Natural killer cell (primary cell): ENCODE measurements around the gene RIMBP2. TPM values are rescaled to one million over a fixed set of nuclear protein-coding genes. Genes with fewer than 3 reads are reported as not detected.
A peak's percentile ranks its signal among the peaks of the same experiment; 100 is the strongest.
"Not testable (repeated sequence)": the region's sequence is repeated elsewhere in the genome, so short reads cannot be mapped to it uniquely, and the experiment has no call there.

ENCODE experiments used
- ATAC-seq, 3 donors: fragments of 150-1000 bp in 2 of 3; fragments of 200-7000 bp in 1 of 3; cut with Tn5 transposase; 1 replicate in 1 of 3; 2 replicates in 2 of 3; pipeline ENCODE4 v1.10.0; 2021; ENCODE audit warnings: mild to moderate bottlenecking in 2 of 3, moderate library complexity in 2 of 3
- DNase-seq, 2 donors: peaks; one replicate each; pipeline versions ENCODE4 v3.0.0 to v3.0.0-alpha.2; 2013 to 2021; ENCODE audit warnings: mixed read lengths in 1 of 2
- H3K27ac ChIP-seq: one replicate; pipeline ENCODE4 v1.5.1; 2013; ENCODE audit warnings: mild to moderate bottlenecking, low read length
- H3K27me3 ChIP-seq: one replicate; pipeline ENCODE4 v1.6.1; 2013; ENCODE audit warnings: low read length; ENCODE audit not compliant: control insufficient read depth, insufficient read depth
- H3K36me3 ChIP-seq: one replicate; pipeline ENCODE4 v1.6.1; 2013; ENCODE audit warnings: low read length; ENCODE audit not compliant: control insufficient read depth, insufficient read depth
- H3K4me1 ChIP-seq: one replicate; pipeline ENCODE4 v1.6.1; 2013; ENCODE audit warnings: low read length; ENCODE audit not compliant: control insufficient read depth, insufficient read depth
- H3K4me3 ChIP-seq: one replicate; pipeline ENCODE4 v1.5.1; 2013; ENCODE audit warnings: low read length
- H3K9me3 ChIP-seq: one replicate; pipeline ENCODE4 v1.6.1; 2013; ENCODE audit warnings: low read length; ENCODE audit not compliant: control insufficient read depth, insufficient read depth
- H3K27ac Mint-ChIP-seq, 2 donors: one replicate each; pipeline ENCODE4 v1.8.0; 2022; ENCODE audit warnings: mild to moderate bottlenecking in 2 of 2, mixed read lengths in 2 of 2, moderate library complexity in 1 of 2
- H3K27me3 Mint-ChIP-seq, 2 donors: one replicate each; pipeline ENCODE4 v1.8.0; 2022; ENCODE audit warnings: low read depth in 2 of 2, mixed read lengths in 2 of 2
- H3K36me3 Mint-ChIP-seq: one replicate; pipeline ENCODE4 v1.8.0; 2022; ENCODE audit warnings: mixed read lengths
- H3K4me1 Mint-ChIP-seq, 2 donors: one replicate each; pipeline ENCODE4 v1.8.0; 2022; ENCODE audit warnings: mixed read lengths in 2 of 2
- H3K4me3 Mint-ChIP-seq: one replicate; pipeline ENCODE4 v1.8.0; 2022; ENCODE audit warnings: mild to moderate bottlenecking, moderate library complexity, mixed read lengths
- H3K9me3 Mint-ChIP-seq, 2 donors: one replicate each; pipeline ENCODE4 v1.8.0; 2022; ENCODE audit warnings: mixed read lengths in 2 of 2
- WGBS: methylation state at CpG from one replicate; pipeline ENCODE4 v1.1.7; 2013; ENCODE audit warnings: missing lambda C conversion rate; ENCODE audit not compliant: insufficient coverage; 5-methylcytosine and 5-hydroxymethylcytosine counted together
- intact Hi-C: fragments of 100-400 bp; cut with micrococcal nuclease; formaldehyde crosslinking; loops from one replicate; pipeline ENCODE4 v1.14.2; 2022
- total RNA-seq, 4 donors: library from RNA; stranded (reverse); fragments of 120-200 nt in 1 of 4; gene quantifications; one replicate each; pipeline versions ENCODE4 v1.2.3 to v1.2.4, GENCODE V29; 2013 to 2022
- TF ChIP-seq, protein P1 (sequence below): fragments of 200-600 bp; IDR thresholded peaks from one replicate; pipeline ENCODE4 v1.8.0; 2022; ENCODE audit warnings: antibody characterized with exemption

Gene RIMBP2
- total RNA-seq, 3 donors from 2014 or later (not counting 1 experiment from before 2014, with no cell fraction given) = not detected

DNA sequence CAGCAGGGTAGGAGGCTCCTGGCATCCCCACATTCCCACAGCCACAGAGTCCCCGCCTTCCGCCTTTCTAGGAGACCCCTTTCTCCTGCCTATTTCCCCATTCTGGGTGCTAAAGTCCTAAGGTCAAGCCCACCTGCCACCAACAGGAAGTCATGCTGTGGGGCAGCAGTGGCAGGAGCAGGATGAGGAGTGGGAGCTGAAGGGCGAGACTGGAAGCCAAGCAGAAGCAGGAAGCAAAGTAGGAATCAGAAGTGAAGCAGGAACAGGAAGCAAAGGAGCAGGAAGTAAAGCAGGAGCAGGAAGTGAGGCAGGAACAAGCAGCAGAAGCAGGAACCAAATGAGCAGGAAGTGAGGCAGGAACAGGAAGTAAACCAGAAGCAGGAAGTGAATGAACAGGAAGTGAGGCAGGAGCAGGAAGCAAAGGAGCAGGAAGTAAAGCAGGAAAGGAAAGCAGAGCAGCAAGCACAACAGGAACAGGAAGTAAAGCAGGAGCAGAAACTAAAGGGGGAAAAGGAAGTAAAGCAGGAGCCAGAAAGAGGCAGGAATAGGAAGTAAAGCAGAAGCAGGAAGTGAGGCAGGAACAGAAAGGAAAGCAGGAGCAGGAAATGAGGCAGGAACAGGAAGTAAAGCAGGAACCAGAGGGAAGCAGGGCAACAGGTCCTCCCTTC is 38.3 kb upstream of the RIMBP2 start:
- intact Hi-C loops = no loop called here
- Mint-ChIP-seq H3K9me3 (peaks cover 5 to 6% of the 10 kb centered on the region in 2 donors), H3K4me3 (peak overlapping the region; percentile 29), H3K36me3 (peaks cover 8% of the 10 kb centered on the region), H3K27me3 (peaks cover 0 to 6% of the 10 kb centered on the region in 2 donors), H3K27ac (peak overlapping the region; percentile 79 to 80), H3K4me1 (peaks cover 8 to 17% of the 10 kb centered on the region in 2 donors)
- Histone ChIP-seq H3K27me3 (no peaks in the 10 kb centered on the region), H3K4me1 (peaks cover 12% of the 10 kb centered on the region), H3K27ac (peak overlapping the region; percentile 65), H3K36me3 (no peaks in the 10 kb centered on the region), H3K9me3 (peaks cover 18% of the 10 kb centered on the region), H3K4me3 (no peak overlapping the region)
- TF ChIP-seq, protein P1, sequence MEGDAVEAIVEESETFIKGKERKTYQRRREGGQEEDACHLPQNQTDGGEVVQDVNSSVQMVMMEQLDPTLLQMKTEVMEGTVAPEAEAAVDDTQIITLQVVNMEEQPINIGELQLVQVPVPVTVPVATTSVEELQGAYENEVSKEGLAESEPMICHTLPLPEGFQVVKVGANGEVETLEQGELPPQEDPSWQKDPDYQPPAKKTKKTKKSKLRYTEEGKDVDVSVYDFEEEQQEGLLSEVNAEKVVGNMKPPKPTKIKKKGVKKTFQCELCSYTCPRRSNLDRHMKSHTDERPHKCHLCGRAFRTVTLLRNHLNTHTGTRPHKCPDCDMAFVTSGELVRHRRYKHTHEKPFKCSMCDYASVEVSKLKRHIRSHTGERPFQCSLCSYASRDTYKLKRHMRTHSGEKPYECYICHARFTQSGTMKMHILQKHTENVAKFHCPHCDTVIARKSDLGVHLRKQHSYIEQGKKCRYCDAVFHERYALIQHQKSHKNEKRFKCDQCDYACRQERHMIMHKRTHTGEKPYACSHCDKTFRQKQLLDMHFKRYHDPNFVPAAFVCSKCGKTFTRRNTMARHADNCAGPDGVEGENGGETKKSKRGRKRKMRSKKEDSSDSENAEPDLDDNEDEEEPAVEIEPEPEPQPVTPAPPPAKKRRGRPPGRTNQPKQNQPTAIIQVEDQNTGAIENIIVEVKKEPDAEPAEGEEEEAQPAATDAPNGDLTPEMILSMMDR = no peak
- DNase-seq (peak in 1 of 2 donors; percentile 22), ATAC-seq (no peak)
- WGBS = 94% methylated on average over 3 of the region's 3 CpGs

DNA sequence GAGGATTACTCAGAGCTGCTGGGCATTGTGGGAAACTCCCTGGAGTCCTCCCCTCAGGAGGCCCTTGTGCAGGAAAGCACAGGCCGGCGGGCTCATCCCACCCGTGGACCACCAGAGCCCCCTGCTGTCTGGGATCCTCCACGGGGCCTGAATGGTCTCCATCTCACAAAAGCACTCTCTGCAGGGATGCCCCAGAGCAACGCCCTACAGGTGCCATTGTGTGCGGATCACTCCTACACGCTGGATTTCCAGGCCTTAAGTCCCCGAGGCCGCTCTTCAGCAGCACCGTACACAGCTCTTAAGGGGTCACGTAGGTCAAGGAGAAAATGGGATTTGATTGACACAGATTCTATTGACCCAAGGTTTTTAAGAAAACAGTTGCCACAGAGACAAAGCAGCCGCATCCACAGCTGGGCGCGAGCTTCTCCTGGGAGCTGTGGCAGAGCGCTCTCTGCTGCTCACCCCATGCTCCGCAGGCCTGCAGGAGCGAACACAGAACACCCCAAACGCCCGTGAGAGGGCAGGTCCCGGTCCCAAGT is 36.7 kb upstream of the RIMBP2 start:
- Mint-ChIP-seq H3K27me3 (peaks cover 6 to 12% of the 10 kb centered on the region in 2 donors), H3K27ac (no peak overlapping the region), H3K36me3 (peaks cover 8% of the 10 kb centered on the region), H3K4me3 (no peak overlapping the region), H3K9me3 (peaks cover 5 to 6% of the 10 kb centered on the region in 2 donors), H3K4me1 (peaks cover 12 to 23% of the 10 kb centered on the region in 2 donors)
- TF ChIP-seq, protein P1 = no peak
- Histone ChIP-seq H3K4me3 (no peak overlapping the region), H3K4me1 (peaks cover 16% of the 10 kb centered on the region), H3K27ac (no peak overlapping the region), H3K36me3 (no peaks in the 10 kb centered on the region), H3K9me3 (peaks cover 18% of the 10 kb centered on the region), H3K27me3 (no peaks in the 10 kb centered on the region)
- no peak for DNase-seq
- peak in 1 of 3 donors; percentile 8 for ATAC-seq
- intact Hi-C loops = no loop called here
- 92% methylated on average over 20 of the region's 20 CpGs for WGBS

- not testable (repeated sequence) for ATAC-seq, H3K27ac Mint-ChIP-seq, H3K27ac ChIP-seq
Observed at GRCh38 chr12:130752037-130752436, 35.9 kb upstream of the RIMBP2 start.

GRCh38 chr12:130748786-130749185 is 32.7 kb upstream of the RIMBP2 start:
- Histone ChIP-seq H3K36me3 (no peaks in the 10 kb centered on the region), H3K27me3 (no peaks in the 10 kb centered on the region), H3K9me3 (peaks cover 1% of the 10 kb centered on the region), H3K27ac (no peak overlapping the region), H3K4me1 (peaks cover 4% of the 10 kb centered on the region), H3K4me3 (no peak overlapping the region)
- Mint-ChIP-seq H3K4me3 (no peak overlapping the region), H3K9me3 (peaks cover 0 to 2% of the 10 kb centered on the region in 2 donors), H3K4me1 (peaks cover 6 to 13% of the 10 kb centered on the region in 2 donors), H3K27me3 (peaks cover 10 to 25% of the 10 kb centered on the region in 2 donors), H3K27ac (no peak overlapping the region), H3K36me3 (no peaks in the 10 kb centered on the region)
- DNase-seq = no peak
- intact Hi-C loops = no loop called here
- no peak for ATAC-seq
- WGBS = 70% methylated on average over 10 of the region's 10 CpGs
- TF ChIP-seq, protein P1 = no peak

More at GRCh38 chr12:130752037-130752436, 35.9 kb upstream of the RIMBP2 start:
- DNase-seq, H3K36me3 Mint-ChIP-seq, H3K9me3 Mint-ChIP-seq, H3K36me3 ChIP-seq, H3K4me3 Mint-ChIP-seq, H3K27me3 ChIP-seq, intact Hi-C loops, H3K4me3 ChIP-seq: not testable (repeated sequence)
- Histone ChIP-seq H3K9me3 (peaks cover 18% of the 10 kb centered on the region), H3K4me1 (peaks cover 16% of the 10 kb centered on the region)
- peaks cover 14 to 23% of the 10 kb centered on the region in 2 donors for H3K4me1 Mint-ChIP-seq
- H3K27me3 Mint-ChIP-seq = peaks cover 9 to 14% of the 10 kb centered on the region in 2 donors
- 98% methylated on average over 9 of the region's 11 CpGs for WGBS
